SK-N-SH (cell line): ENCODE data around the gene C1QTNF3. TPM values are rescaled to one million over a fixed set of nuclear protein-coding genes. Genes with fewer than 3 reads are reported as not detected.

ENCODE experiments used
- CTCF ChIA-PET: fragments of 300-600, 350-600 bp; formaldehyde crosslinking; extraction: SDS; loops from one replicate; lab custom pipeline; 2021; lab: Yijun Ruan, JAX
- POLR2A ChIA-PET: fragments of 350-600 bp; sonication (Branson Sonifier 250); formaldehyde crosslinking; extraction: SDS; loops from one replicate; lab custom pipeline; 2020; ENCODE audit warnings: antibody characterized with exemption, inconsistent platforms; lab: Yijun Ruan, JAX
- DNase-seq: peaks from one replicate; pipeline ENCODE4 v3.0.0; 2012
- H2AFZ ChIP-seq: fragments of 200-600 bp; sonication (generic); 2 replicates; pipeline ENCODE4 v1.8.1; 2016; ENCODE audit warnings: antibody characterized with exemption, mild to moderate bottlenecking, low read depth
- H3F3A ChIP-seq: fragments of 200-600 bp; sonication (generic); replicated peaks from 2 replicates; pipeline ENCODE3; 2016; ENCODE audit warnings: antibody characterized with exemption, mild to moderate bottlenecking; ENCODE audit not compliant: insufficient read depth
- H3K27ac ChIP-seq, 2 experiments: fragments of 200-500 bp in 1 of 2; fragments of 200-600 bp in 1 of 2; sonication (Bioruptor generic) in 1 of 2; sonication (generic), shearing (Covaris generic) in 1 of 2; 2 replicates each; pipeline versions ENCODE4 v1.5.1 to v1.6.1; 2014 to 2016; ENCODE audit warnings: low read depth in 2 of 2, inconsistent platforms in 1 of 2, low read length in 1 of 2, mild to moderate bottlenecking in 1 of 2, mixed read lengths in 1 of 2
- H3K27me3 ChIP-seq: fragments of 200-600 bp; sonication (generic), shearing (Covaris generic); 2 replicates; pipeline ENCODE4 v1.6.1; 2016; ENCODE audit warnings: mixed run types; ENCODE audit not compliant: insufficient read depth
- H3K36me3 ChIP-seq, 2 experiments: fragments of 200-500 bp in 1 of 2; fragments of 200-600 bp in 1 of 2; sonication (Bioruptor generic) in 1 of 2; sonication (generic) in 1 of 2; replicated peaks in 1 of 2; 2 replicates each; pipeline versions ENCODE3 to v1.5.1; 2014 to 2016; ENCODE audit warnings: low read length in 1 of 2, mild to moderate bottlenecking in 1 of 2; ENCODE audit not compliant: insufficient read depth in 2 of 2, control insufficient read depth in 1 of 2
- H3K4me1 ChIP-seq, 2 experiments: fragments of 200-500 bp in 1 of 2; fragments of 200-600 bp in 1 of 2; sonication (Bioruptor generic) in 1 of 2; sonication (generic), shearing (Covaris generic) in 1 of 2; 2 replicates each; pipeline versions ENCODE4 v1.5.1 to v1.6.1; 2014 to 2016; ENCODE audit warnings: low read depth in 1 of 2, low read length in 1 of 2, mixed run types in 1 of 2; ENCODE audit not compliant: insufficient read depth in 2 of 2, control insufficient read depth in 1 of 2
- H3K4me2 ChIP-seq: fragments of 200-600 bp; sonication (generic), shearing (Covaris generic); 2 replicates; pipeline ENCODE4 v1.6.1; 2017; ENCODE audit warnings: mixed run types
- H3K4me3 ChIP-seq, 2 experiments: fragments of 200-500 bp in 1 of 2; fragments of 200-600 bp in 1 of 2; sonication (Bioruptor generic) in 1 of 2; sonication (generic), shearing (Covaris generic) in 1 of 2; 2 replicates each; pipeline versions ENCODE4 v1.5.1 to v1.8.1; 2014 to 2016; ENCODE audit warnings: low read depth in 2 of 2, inconsistent platforms in 1 of 2, low read length in 1 of 2, mild to moderate bottlenecking in 1 of 2, mixed read lengths in 1 of 2, moderate library complexity in 1 of 2
- H3K79me2 ChIP-seq: fragments of 200-600 bp; sonication (generic); 2 replicates; pipeline ENCODE4 v1.8.1; 2017; ENCODE audit warnings: mild to moderate bottlenecking; ENCODE audit not compliant: insufficient read depth
- H3K9ac ChIP-seq: fragments of 200-600 bp; sonication (generic); 2 replicates; pipeline ENCODE4 v1.6.1; 2017; ENCODE audit warnings: mixed run types
- H3K9me2 ChIP-seq: fragments of 200-600 bp; sonication (generic); 2 replicates; pipeline ENCODE4 v1.6.1; 2017; ENCODE audit warnings: mixed run types
- H3K9me3 ChIP-seq: fragments of 200-600 bp; sonication (generic); 2 replicates; pipeline ENCODE4 v1.6.1; 2017; ENCODE audit warnings: mixed run types, mild to moderate bottlenecking, moderate library complexity
- H4K20me1 ChIP-seq: fragments of 200-600 bp; sonication (generic); 2 replicates; pipeline ENCODE4 v1.6.1; 2017; ENCODE audit warnings: mild to moderate bottlenecking, mixed run types; ENCODE audit not compliant: insufficient read depth
- CHD2 ChIP-seq: fragments of 150-350 bp; IDR thresholded peaks from 2 replicates; pipeline ENCODE4 v1.6.1; 2018; ENCODE audit warnings: low read length; ENCODE audit not compliant: partially characterized antibody
- ELF1 ChIP-seq: IDR thresholded peaks from 2 replicates; pipeline ENCODE4 v1.4.0; 2012
- EP300 ChIP-seq, 2 experiments: IDR thresholded peaks; 2 replicates each; pipeline versions ENCODE4 v1.4.0 to v1.6.1; 2012; ENCODE audit warnings: borderline replicate concordance in 1 of 2, low read depth in 1 of 2, low read length in 1 of 2
- FOSL2 ChIP-seq: IDR thresholded peaks from 2 replicates; pipeline ENCODE4 v1.4.0; 2012; ENCODE audit warnings: low read depth, mild to moderate bottlenecking, moderate library complexity, borderline replicate concordance
- FOXM1 ChIP-seq: IDR thresholded peaks from 2 replicates; pipeline ENCODE4 v1.4.0; 2012; ENCODE audit warnings: low read depth, mild to moderate bottlenecking
- GABPA ChIP-seq: IDR thresholded peaks from 2 replicates; pipeline ENCODE4 v1.4.0; 2012; ENCODE audit warnings: low read depth, mild to moderate bottlenecking
- GATA2 ChIP-seq: sonication (generic); formaldehyde crosslinking; IDR thresholded peaks from 2 replicates; pipeline ENCODE4 v1.5.0; 2020; ENCODE audit warnings: mild to moderate bottlenecking, missing genetic modification reagents
- JUND ChIP-seq: IDR thresholded peaks from 2 replicates; pipeline ENCODE4 v1.4.0; 2012
- NRF1 ChIP-seq: IDR thresholded peaks from 2 replicates; pipeline ENCODE4 v1.6.1; 2012; ENCODE audit warnings: low read depth, mild to moderate bottlenecking, low read length
- RCOR1 ChIP-seq: fragments of 150-350 bp; IDR thresholded peaks from 2 replicates; pipeline ENCODE4 v1.6.1; 2017; ENCODE audit warnings: antibody characterized with exemption, low read length
- RXRA ChIP-seq: IDR thresholded peaks from 2 replicates; pipeline ENCODE4 v1.4.0; 2012; ENCODE audit warnings: low read depth, mild to moderate bottlenecking, borderline replicate concordance
- TCF12 ChIP-seq: IDR thresholded peaks from 2 replicates; pipeline ENCODE4 v1.4.0; 2012
- YY1 ChIP-seq: IDR thresholded peaks from 2 replicates; pipeline ENCODE4 v1.4.0; 2012; ENCODE audit warnings: low read depth, mild to moderate bottlenecking
- WGBS: methylation state at CpG from one replicate; pipeline ENCODE4 v1.1.6; 2017; ENCODE audit warnings: low lambda C conversion rate; 5-methylcytosine and 5-hydroxymethylcytosine counted together
- polyA plus RNA-seq, 3 experiments: library from polyadenylated mRNA; depleted of rRNA; stranded (reverse); fragments of >200 nt; gene quantifications; 2 replicates each; pipeline ENCODE4 v1.2.3, GENCODE V29; 2012
- TF ChIP-seq, protein P1 (sequence below): fragments of 200-600 bp; sonication (generic); IDR thresholded peaks from 2 replicates; pipeline ENCODE4 v1.6.1; 2017; ENCODE audit warnings: antibody characterized with exemption, mild to moderate bottlenecking, moderate library complexity
- TF ChIP-seq, protein P2 (sequence below): fragments of 150-350 bp; IDR thresholded peaks from 2 replicates; pipeline ENCODE4 v1.6.1; 2017; ENCODE audit warnings: antibody characterized with exemption, low read length, low read depth, borderline replicate concordance
- TF ChIP-seq, protein P3 (sequence below): fragments of 150-350 bp; IDR thresholded peaks from 2 replicates; pipeline ENCODE4 v1.6.1; 2016; ENCODE audit warnings: mild to moderate bottlenecking, low read depth, low read length
- TF ChIP-seq, protein P4 (sequence below): IDR thresholded peaks from 2 replicates; pipeline ENCODE4 v1.4.0; 2012; ENCODE audit warnings: low read depth, borderline replicate concordance

C1QTNF3 gene
- polyA plus RNA-seq, 1 of the 3 experiments (the other 2 are of a cell fraction), result 1.5 TPM

DNA sequence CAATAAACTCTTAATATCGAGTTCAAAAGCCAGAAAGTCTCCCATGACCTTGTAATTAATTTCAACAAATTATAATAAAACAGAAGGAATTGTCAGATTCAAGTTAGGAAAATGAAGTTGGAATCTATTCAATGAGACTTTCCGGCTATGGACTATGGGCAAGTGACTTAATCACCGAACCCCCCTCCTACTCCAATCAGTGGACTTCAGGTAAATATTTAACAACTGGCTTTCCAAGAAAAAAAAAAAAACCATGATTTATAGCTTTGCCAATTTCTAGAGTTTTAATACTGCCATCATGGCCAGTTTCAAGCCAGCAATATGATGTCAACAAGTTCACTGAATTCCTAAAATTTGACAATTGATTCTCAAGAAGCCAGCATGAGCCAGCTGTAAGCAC lies 63.0 kb downstream of the C1QTNF3 start:
- DNase-seq, result no peak
- ChIA-PET POLR2A (no interaction called here), CTCF (no interaction called here)
- Histone ChIP-seq H3K4me3 (no peak overlapping the region), H3K79me2 (no peaks in the 10 kb centered on the region), H3F3A (peaks cover 1% of the 10 kb centered on the region), H3K9me2 (no peaks in the 10 kb centered on the region), H3K36me3 (no peaks in the 10 kb centered on the region), H2AFZ (no peak overlapping the region), H3K4me1 (no peaks in the 10 kb centered on the region), H3K27me3 (no peaks in the 10 kb centered on the region), H3K9ac (no peak overlapping the region), H3K9me3 (no peaks in the 10 kb centered on the region), H3K4me2 (no peak overlapping the region), H4K20me1 (no peaks in the 10 kb centered on the region), H3K27ac (no peak overlapping the region)
- no peak for TF ChIP-seq ELF1
- TF ChIP-seq, protein P1, sequence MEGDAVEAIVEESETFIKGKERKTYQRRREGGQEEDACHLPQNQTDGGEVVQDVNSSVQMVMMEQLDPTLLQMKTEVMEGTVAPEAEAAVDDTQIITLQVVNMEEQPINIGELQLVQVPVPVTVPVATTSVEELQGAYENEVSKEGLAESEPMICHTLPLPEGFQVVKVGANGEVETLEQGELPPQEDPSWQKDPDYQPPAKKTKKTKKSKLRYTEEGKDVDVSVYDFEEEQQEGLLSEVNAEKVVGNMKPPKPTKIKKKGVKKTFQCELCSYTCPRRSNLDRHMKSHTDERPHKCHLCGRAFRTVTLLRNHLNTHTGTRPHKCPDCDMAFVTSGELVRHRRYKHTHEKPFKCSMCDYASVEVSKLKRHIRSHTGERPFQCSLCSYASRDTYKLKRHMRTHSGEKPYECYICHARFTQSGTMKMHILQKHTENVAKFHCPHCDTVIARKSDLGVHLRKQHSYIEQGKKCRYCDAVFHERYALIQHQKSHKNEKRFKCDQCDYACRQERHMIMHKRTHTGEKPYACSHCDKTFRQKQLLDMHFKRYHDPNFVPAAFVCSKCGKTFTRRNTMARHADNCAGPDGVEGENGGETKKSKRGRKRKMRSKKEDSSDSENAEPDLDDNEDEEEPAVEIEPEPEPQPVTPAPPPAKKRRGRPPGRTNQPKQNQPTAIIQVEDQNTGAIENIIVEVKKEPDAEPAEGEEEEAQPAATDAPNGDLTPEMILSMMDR, result no peak
- no peak for TF ChIP-seq RCOR1
- no peak for TF ChIP-seq TCF12
- TF ChIP-seq FOSL2, result no peak
- no peak for TF ChIP-seq JUND
- TF ChIP-seq CHD2, result no peak
- TF ChIP-seq FOXM1, result no peak
- TF ChIP-seq YY1, result no peak
- TF ChIP-seq, protein P2, sequence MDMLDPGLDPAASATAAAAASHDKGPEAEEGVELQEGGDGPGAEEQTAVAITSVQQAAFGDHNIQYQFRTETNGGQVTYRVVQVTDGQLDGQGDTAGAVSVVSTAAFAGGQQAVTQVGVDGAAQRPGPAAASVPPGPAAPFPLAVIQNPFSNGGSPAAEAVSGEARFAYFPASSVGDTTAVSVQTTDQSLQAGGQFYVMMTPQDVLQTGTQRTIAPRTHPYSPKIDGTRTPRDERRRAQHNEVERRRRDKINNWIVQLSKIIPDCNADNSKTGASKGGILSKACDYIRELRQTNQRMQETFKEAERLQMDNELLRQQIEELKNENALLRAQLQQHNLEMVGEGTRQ, result no peak
- no peak for TF ChIP-seq NRF1
- TF ChIP-seq, protein P3, sequence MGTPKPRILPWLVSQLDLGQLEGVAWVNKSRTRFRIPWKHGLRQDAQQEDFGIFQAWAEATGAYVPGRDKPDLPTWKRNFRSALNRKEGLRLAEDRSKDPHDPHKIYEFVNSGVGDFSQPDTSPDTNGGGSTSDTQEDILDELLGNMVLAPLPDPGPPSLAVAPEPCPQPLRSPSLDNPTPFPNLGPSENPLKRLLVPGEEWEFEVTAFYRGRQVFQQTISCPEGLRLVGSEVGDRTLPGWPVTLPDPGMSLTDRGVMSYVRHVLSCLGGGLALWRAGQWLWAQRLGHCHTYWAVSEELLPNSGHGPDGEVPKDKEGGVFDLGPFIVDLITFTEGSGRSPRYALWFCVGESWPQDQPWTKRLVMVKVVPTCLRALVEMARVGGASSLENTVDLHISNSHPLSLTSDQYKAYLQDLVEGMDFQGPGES, result no peak
- no peak for TF ChIP-seq EP300 (IDR thresholded peaks at IDR 0.05; ENCODE audit: borderline replicate concordance in 1 of 2, low read depth in 1 of 2, low read length in 1 of 2)
- no peak for TF ChIP-seq RXRA
- TF ChIP-seq GABPA, result no peak
- no peak for TF ChIP-seq GATA2 (CRISPR knock-in tag)
- 53% methylated on average over 3 of the region's 3 CpGs for WGBS

DNA sequence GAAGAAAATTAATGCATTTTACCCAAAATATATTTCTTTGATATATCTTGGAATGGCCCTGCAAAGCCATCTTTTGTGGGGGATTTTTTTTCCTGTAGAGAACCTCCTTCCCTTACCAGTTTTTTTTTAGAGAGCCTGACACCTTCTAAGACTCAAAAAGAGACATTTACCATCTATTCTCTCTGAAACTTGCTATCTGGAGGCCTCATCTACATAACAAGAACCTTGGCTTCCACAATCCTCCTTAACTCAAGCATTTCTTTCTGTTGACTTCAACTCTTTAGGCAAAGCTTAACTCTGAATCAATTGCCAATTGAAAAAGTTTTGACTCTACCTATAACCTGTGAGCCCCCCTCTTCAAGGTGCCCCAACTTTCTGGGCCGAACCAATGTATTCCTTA lies 64.7 kb downstream of the C1QTNF3 start:
- Histone ChIP-seq H3K9me3 (no peaks in the 10 kb centered on the region), H3K4me2 (no peak overlapping the region), H3K4me1 (no peaks in the 10 kb centered on the region), H4K20me1 (no peaks in the 10 kb centered on the region), H2AFZ (no peak overlapping the region), H3K36me3 (no peaks in the 10 kb centered on the region), H3K9me2 (no peaks in the 10 kb centered on the region), H3K27me3 (no peaks in the 10 kb centered on the region), H3K27ac (no peak overlapping the region), H3K79me2 (no peaks in the 10 kb centered on the region), H3F3A (no peaks in the 10 kb centered on the region), H3K4me3 (no peak overlapping the region), H3K9ac (no peak overlapping the region)
- ChIA-PET POLR2A (no interaction called here), CTCF (interaction anchor here (1.3 kb wide), 1 partner anchor 9 kb away, joined by 8 read pairs; no protein-coding TSS in a partner anchor)
- no peak for DNase-seq
- WGBS, result 36% methylated on average over 1 of the region's 1 CpG
- TF ChIP-seq, protein P4, sequence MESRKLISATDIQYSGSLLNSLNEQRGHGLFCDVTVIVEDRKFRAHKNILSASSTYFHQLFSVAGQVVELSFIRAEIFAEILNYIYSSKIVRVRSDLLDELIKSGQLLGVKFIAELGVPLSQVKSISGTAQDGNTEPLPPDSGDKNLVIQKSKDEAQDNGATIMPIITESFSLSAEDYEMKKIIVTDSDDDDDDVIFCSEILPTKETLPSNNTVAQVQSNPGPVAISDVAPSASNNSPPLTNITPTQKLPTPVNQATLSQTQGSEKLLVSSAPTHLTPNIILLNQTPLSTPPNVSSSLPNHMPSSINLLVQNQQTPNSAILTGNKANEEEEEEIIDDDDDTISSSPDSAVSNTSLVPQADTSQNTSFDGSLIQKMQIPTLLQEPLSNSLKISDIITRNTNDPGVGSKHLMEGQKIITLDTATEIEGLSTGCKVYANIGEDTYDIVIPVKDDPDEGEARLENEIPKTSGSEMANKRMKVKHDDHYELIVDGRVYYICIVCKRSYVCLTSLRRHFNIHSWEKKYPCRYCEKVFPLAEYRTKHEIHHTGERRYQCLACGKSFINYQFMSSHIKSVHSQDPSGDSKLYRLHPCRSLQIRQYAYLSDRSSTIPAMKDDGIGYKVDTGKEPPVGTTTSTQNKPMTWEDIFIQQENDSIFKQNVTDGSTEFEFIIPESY, result no peak
- TF ChIP-seq, protein P3, result no peak
